HG03060 (cell line): ENCODE measurements around the gene CLEC2A.

ENCODE experiments used
- ATAC-seq: cut with Tn5 transposase; IDR thresholded peaks from one replicate; pipeline ENCODE4 v1.9.1; 2021; ENCODE audit warnings: low read depth, moderate number of reproducible peaks; ENCODE audit not compliant: unreplicated experiment

Gene CLEC2A

GRCh38 chr12:9936591-9936990 is 4.4 kb upstream of the CLEC2A start:
- ATAC-seq, result no peak

- ATAC-seq, result no peak
Observed at GRCh38 chr12:9935026-9935425, 2.9 kb upstream of the CLEC2A start.

GRCh38 chr12:9933958-9934357 is 1.8 kb upstream of the CLEC2A start:
- no peak for ATAC-seq

- ATAC-seq, result no peak
Observed at GRCh38 chr12:9931245-9931644, 925 bp downstream of the CLEC2A start.

- ATAC-seq, result no peak
Observed at GRCh38 chr12:9928607-9929006, 3.6 kb downstream of the CLEC2A start.

- ATAC-seq, result no peak
Observed at GRCh38 chr12:9926876-9927275, 5.3 kb downstream of the CLEC2A start.

- no peak for ATAC-seq
Observed at GRCh38 chr12:9925705-9926393, 6.3 kb downstream of the CLEC2A start.

- no peak for ATAC-seq
Observed at GRCh38 chr12:9922429-9922828, 9.7 kb downstream of the CLEC2A start.

- ATAC-seq, result no peak
Observed at GRCh38 chr12:9920451-9920850, 11.7 kb downstream of the CLEC2A start.

GRCh38 chr12:9919443-9919842 is 12.7 kb downstream of the CLEC2A start:
- no peak for ATAC-seq

GRCh38 chr12:9911708-9912107 is 20.5 kb downstream of the CLEC2A start:
- no peak for ATAC-seq

- no peak for ATAC-seq
Observed at GRCh38 chr12:9910716-9911421, 21.3 kb downstream of the CLEC2A start.

- ATAC-seq, result no peak
Observed at GRCh38 chr12:9909724-9910123, 22.4 kb downstream of the CLEC2A start.

GRCh38 chr12:9908350-9908749 is 23.8 kb downstream of the CLEC2A start:
- ATAC-seq, result no peak

- ATAC-seq, result no peak
Observed at GRCh38 chr12:9907769-9908168, 24.4 kb downstream of the CLEC2A start.

- ATAC-seq, result no peak
Observed at GRCh38 chr12:9906873-9907272, 25.3 kb downstream of the CLEC2A start.

GRCh38 chr12:9902539-9903228 is 29.5 kb downstream of the CLEC2A start:
- ATAC-seq, result no peak

- no peak for ATAC-seq
Observed at GRCh38 chr12:9900930-9901329, 31.2 kb downstream of the CLEC2A start.

- no peak for ATAC-seq
Observed at GRCh38 chr12:9899209-9899608, 33.0 kb downstream of the CLEC2A start.

- no peak for ATAC-seq
Observed at GRCh38 chr12:9897535-9897934, 34.6 kb downstream of the CLEC2A start.

GRCh38 chr12:9895215-9895971 is 36.8 kb downstream of the CLEC2A start:
- no peak for ATAC-seq
